ENCODE data around the gene RAD9B. TPM values are rescaled to one million over a fixed set of nuclear protein-coding genes. Genes with fewer than 3 reads are reported as not detected.

Gene RAD9B
- total and polyA plus RNA-seq, 10 of the 15 experiments (the other 5 are each of a cell fraction or from before 2014, with no cell fraction given), result 0.54 to 2.0 (median 1.3) TPM

DNA sequence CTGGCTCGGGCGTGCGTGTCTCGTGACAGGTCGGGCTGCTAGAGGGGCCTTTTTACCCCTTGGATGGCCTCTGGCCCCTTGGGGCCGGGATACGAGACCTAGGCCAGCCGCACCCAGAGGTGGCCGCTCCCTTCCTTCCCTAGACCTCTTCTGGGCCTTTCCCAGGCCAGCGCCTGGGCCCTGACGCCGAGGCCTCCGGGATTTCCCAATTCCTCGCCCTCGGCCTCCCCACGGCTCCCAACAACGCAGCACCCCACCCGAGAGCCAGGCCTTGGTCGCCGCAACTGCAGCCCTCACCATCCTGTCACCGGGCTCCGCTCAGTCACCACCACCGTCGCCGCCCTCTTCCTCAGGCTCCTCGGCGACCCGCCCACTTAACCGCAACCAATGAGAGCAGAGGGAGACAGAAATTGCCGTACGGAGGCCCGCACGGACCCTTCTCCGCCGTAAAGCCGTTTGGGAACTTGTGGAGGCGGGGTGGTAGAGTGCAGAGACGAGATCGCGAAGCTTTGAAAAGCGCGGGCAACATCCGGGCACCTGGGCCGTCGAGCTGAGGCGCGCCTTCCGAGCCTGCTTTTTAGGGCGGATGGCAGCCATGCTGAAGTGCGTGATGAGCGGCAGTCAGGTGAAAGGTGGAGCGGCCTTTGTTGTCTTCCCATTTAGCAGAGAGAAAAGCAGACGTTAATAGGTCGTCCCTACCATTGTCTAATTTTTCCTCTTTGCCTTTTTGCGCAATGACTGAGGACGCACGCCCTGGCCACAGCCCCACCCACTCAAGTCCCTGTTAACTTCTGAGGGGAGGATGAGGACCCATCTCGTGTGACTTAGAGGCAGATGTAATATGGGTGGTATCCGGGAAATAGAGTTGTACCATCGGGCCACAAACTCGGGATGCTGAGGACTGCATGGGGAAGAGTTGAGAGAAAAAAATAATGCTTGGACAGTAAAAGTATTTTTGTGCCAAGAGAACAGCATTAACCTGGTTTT is at the start of gene RAD9B, which contains the start of gene VPS29 (continued):
- TF ChIP-seq CEBPZ (IDR thresholded peaks at IDR 0.05; ENCODE audit: low read depth, low read length) (no peak), MEF2B (IDR thresholded peaks at IDR 0.05; ENCODE audit: partially characterized antibody, poor library complexity, severe bottlenecking) (peak; percentile 60), EZH2 (IDR thresholded peaks at IDR 0.05; ENCODE audit: borderline replicate concordance, control insufficient read depth, low read depth, low read length) (no peak), ATF3 (IDR thresholded peaks at IDR 0.05; ENCODE audit: borderline replicate concordance, extremely low read depth, low read depth, low read length) (no peak), TCF7 (IDR thresholded peaks at IDR 0.05; ENCODE audit: borderline replicate concordance) (no peak), REST (IDR thresholded peaks at IDR 0.05; ENCODE audit: low read depth, low read length) (no peak), POLR2AphosphoS5 (IDR thresholded peaks at IDR 0.05; ENCODE audit: low read length) (peak; percentile 95), CBX5 (IDR thresholded peaks at IDR 0.05; ENCODE audit: low read depth) (peak; percentile 92; the same call in 1 of the 2 replicates), KAT2A (conservative IDR thresholded peaks at IDR 0.05; ENCODE audit: control insufficient read depth, low read depth, low read length) (no peak), RELA (IDR thresholded peaks at IDR 0.05; ENCODE audit: borderline replicate concordance, partially characterized antibody) (no peak), BCL11A (IDR thresholded peaks at IDR 0.05; ENCODE audit: low read depth, low read length) (0 out of 2 replicates have a peak, but pooled peaks have one; percentile 4), POU2F2 (IDR thresholded peaks at IDR 0.05; ENCODE audit: borderline replicate concordance, low read depth, low read length) (peak; percentile 81; the same call in 1 of the 3 replicates), EED (IDR thresholded peaks at IDR 0.05; ENCODE audit: low read depth) (peak; percentile 57), KDM1A (IDR thresholded peaks at IDR 0.05; ENCODE audit: borderline replicate concordance) (no peak), BACH1 (IDR thresholded peaks at IDR 0.05; ENCODE audit: borderline replicate concordance) (peak; percentile 68), ZSCAN29 (IDR thresholded peaks at IDR 0.05) (no peak), IRF3 (IDR thresholded peaks at IDR 0.05) (0 out of 2 replicates have a peak, but pooled peaks have one; percentile 11), RFX5 (IDR thresholded peaks at IDR 0.05; ENCODE audit: low read depth, low read length) (peak; percentile 74), PML (IDR thresholded peaks at IDR 0.05; ENCODE audit: low read length) (peak; percentile 81), MTA3 (IDR thresholded peaks at IDR 0.05; ENCODE audit: borderline replicate concordance, low read length) (no peak), PAX5 (IDR thresholded peaks at IDR 0.05; ENCODE audit: borderline replicate concordance, low read depth, low read length) (peak; percentile 70; the same call in 1 of the 2 replicates)
